Measurements from ENCODE around the gene WNT5B.

The WNT5B gene

DNA sequence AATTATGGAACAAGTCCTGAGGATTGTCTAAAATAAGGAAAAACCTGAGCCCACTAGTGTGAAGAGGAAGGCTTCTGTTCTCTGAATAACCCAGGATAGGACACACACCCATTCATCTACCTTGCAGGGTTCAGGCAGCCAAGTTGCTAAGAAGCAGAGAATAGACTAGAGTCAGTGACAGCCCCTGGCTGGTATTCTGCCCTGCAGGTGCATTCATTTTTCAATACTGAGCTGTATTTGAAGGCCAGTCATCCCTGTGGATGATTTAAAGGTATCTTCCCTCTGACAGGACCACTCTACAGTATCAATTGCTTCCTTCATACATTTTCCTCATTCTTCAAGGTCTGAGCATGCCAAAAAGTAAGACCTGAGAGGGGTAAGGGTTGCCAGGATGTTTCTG, 22.9 kb downstream of the WNT5B start:
- DNase-seq, result no peak

DNA sequence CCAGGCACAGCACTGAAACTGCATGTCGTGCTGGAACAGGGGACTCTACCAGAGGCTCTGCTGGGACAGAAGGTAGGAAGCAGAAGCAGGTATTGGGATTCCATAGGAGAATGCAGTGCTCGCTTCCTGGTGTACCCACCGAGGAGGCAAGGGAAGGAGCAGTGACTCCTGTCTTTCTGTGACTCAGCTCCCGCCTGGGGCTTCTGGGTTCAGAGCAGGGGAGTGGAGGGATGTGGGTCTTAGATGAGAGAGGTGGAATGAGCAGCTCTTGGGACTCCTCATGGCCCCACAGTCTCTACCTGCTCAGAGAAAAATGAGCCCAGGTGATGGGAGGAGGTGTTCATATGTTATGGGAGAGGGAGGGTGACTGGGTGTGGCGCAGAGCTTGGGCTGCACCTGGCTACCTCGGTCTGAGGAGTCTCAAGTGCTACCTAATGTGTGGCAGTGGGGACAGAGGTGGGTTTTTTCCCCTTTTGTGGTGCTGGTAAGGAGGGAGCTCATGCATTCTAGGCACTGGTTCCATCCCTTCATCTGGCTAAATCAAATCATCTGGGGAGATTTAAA, 26.3 kb downstream of the WNT5B start:
- DNase-seq, result no peak

DNA sequence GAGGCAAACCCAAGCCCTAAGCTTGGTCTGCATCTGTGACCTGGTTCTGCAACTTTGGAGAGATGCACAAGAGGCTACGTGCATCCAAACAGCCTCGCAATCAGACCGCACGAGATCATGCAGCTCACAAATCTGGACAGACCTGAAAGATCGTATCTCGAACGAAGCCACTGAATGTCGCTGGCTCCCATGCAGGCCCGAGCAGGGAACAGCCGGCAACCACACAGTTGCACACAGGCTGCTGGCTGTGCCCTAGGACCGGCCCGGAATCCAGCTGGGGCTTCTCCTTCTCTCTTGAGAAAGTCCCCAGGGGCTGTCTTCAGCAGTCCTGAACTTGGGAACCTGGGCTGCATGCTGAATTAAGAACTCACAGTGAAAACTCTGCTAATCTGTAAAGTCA, 27.9 kb downstream of the WNT5B start:
- no peak for DNase-seq

DNA sequence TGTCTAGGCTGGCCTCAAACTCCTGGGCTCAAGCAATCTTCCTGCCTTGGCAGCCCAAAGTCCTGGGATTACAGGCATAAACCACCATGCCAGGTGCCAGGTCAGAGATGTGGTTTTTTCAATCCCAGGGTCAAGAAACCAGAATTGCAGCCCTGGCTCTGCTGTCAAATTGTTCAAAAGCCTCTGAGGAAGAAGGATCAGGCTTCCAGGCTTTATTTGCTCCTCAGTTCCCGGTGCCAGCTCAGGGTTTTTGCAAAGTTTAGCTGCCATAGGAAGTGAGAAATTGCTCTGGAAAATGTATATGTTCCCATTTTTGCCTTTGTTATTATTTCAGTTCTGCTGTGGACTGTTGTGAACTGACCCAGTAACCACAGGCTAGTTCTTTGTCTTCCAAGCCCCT, 28.7 kb downstream of the WNT5B start:
- no peak for DNase-seq

DNA sequence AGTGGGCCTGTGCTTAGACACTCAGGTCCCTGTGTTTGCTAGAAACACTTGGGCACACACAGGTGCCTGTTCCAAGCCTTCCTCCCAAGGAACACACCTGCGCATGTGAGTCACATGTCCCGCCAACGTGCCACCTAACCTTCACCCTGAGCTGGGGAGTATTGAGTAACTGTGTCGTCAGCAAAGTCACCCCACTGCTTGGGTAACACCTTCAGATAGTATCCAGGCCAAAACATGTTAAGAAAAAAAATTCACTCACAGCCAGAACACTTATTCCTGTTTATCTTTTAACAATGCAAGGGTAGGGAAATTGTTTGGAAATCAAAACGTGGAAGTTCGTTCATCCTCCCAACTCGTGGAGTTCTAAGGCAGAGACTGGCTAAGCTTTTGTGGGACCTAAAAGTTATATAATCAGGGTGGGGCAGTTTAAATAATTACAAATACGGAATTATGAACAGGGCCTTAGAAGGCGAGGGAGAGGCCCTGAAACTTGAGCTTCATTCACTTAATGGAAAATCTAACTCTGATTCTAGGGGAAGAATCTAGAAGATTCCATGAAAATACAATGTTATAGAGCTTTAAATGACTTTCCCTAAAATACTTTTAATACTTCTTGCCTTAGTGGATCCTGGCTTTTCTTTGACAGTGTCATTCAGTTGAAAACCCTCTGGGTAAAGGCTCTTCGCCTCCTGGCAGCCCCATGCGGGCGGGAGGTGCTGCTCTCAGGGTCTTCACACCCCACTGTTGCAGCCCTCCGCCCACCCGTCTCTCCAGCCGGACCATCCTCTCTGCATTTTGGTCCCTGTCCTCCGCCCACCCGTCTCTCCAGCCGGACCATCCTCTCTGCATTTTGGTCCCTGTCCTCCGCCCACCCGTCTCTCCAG, 31.5 kb downstream of the WNT5B start:
- DNase-seq, result no peak

DNA sequence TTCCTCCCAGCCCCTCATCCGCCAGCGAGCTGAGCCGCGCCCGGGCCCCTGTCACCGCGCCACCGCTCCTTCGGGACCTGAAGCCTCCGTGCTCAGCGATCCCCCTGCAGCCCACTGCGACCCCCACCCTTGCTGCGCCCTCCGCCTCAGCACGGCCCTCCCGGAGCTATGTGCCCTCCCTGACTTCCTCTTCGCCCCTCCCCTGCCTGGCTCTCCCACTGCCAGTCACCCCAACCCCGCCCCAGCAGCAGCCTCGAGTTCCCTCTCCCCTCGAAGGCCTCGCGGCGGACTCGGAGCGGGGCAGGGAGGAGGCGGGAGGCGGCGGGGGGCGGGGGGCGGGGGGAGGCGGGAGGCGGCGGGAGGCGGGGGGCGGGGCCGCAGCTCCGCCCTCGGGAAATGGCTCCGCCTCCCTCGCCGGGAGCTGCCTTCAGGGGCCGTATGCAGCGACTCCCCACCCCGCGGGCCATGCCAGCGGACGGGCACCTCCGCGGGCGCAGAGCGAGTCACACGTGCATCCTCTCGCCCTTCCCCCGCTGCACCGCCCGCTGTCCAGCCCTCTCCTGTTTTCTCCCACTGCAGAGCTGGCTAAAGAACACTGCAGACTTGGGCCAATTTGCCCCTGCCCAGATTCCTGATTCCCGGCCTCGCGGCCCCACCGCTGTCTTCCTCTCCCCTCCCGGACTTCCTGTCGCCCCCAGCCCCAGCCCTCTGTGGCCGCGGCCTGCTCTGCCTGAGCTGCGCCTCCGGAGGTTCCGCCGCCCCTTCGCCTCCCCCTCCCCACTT, 32.7 kb downstream of the WNT5B start:
- peak; percentile 92 for DNase-seq

DNA sequence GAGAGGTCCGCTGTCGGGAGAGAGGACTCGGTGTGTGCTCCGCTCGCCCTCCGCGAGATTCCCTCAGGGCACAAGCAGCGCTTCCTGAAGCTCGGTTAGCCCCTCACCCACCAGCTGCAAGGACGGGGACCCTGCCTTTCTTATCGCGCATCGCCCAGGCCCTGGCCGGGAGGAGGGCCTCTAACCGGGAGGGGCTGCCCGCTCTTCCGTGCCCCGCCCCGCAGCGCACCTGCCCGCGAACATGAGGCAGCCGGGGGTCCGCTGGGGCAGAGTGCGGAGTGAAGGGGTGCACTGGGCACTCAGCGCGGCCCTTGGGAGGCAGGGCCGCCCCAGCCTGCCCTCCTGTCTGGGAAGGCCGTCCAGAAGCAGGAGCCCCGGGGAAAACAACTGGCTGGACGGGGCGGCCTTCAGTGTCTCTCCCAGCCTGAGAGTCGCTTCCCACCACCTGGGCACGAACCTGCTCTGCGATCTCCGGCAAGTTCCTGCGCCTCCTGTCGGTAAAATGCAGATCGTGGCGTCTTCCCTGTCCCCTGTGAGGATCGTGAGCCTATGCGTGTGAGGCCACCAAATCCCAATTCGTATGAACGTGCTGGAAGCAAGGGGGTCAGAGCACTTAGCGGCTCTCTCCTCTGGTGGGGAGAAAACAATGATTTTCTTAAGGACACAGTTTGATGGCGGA, 33.9 kb downstream of the WNT5B start:
- DNase-seq, result peak; percentile 45

DNA sequence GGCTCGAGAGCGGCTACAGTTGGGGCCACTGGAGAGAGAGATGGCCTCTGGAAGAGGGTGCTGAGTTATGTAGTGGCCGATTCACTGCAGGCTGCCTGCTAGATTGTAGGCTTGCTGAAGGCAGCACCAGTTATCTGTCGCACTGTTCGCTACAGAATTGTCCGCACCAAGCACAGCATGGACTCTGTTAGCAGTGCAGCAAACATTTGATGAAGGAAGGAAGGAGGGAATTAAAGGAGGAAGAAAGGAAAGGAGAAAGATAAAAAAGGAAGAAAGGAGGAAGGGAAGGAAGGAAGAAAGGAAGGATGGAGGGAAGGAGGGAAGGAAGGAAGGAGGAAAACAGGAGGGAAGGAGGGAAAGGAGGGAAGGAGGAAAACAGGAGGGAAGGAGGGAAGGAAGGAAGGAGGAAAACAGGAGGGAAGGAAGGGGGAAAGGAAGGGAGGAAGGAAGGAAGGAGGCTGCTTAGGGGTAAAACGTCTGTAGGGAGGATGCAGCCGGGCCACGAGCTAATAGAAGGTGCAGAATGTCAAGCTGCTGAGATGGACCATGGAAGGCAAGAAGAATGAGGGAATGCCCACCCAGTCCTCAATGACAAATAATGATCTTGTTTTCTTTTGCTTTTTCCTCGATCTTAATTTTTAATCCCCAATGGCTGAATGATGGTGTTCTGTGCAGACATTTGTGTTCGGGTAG, 34.6 kb downstream of the WNT5B start:
- DNase-seq, result no peak

DNA sequence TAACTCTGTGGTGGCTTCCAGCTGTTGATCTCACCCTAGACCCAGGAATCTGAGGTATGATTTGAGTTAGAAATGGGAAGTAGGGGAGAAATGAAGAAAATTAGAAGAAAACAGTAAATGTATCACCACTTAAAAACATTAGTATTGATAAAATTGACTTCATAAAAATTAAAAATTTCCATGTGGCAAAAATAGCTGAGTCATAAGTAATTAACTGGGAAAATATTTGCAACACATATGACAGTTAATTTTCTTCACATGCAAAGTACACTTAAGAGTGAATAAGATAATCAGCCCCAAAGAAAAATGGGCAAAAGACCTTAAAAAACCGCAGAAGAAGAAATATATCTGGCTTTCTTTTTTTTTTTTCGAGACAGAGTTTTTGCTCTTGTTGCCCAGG, 36.3 kb downstream of the WNT5B start:
- DNase-seq, result no peak

GRCh38 chr12:1666215-1666614, 37.2 kb downstream of the WNT5B start:
- no peak for DNase-seq

DNA sequence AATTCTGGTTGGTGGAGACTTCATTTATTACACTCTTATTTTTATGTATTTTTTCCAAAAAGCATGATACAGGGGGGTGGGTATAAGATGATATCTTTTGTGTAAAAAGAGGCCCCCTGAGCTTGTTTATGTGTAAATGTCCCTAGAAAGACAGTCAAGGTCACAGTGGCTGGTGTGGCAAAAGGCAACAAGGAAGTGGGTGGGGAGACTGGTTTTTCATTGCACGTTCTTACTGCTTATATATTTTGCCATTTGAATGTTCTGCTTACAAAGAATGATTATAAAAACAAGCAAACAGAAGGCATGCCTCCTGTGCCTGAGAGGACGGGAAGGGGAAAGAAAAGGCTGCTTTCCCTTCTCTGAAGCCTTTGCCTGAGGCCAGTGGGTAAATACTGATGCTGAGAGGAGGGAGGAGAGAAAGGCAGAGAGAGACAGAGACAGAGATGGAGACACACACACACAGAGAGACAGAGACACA, 37.7 kb downstream of the WNT5B start:
- no peak for DNase-seq

GRCh38 chr12:1668833-1669543, 40.0 kb downstream of the WNT5B start:
- no peak for DNase-seq

- no peak for DNase-seq
Observed at GRCh38 chr12:1670358-1671268, 41.6 kb downstream of the WNT5B start.

DNA sequence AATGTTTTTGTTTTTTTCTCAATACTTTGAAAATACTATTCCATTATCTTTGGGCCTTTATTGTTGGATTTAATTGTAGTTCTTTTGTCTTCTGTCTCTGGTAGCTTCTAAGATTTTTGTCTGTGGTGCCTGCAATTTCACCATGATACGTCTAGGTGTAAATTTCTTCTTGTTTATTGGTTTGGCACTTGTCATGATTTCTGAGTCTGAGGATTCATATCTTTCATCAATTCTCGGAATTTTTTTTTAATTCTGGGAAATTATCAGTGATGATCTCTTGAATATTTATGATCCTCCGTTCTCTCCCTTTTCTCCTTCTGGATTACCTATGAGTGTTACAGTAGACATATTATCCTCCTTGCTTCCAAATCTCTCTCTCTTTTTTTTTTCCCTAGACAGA, 47.0 kb downstream of the WNT5B start:
- DNase-seq, result no peak

DNA sequence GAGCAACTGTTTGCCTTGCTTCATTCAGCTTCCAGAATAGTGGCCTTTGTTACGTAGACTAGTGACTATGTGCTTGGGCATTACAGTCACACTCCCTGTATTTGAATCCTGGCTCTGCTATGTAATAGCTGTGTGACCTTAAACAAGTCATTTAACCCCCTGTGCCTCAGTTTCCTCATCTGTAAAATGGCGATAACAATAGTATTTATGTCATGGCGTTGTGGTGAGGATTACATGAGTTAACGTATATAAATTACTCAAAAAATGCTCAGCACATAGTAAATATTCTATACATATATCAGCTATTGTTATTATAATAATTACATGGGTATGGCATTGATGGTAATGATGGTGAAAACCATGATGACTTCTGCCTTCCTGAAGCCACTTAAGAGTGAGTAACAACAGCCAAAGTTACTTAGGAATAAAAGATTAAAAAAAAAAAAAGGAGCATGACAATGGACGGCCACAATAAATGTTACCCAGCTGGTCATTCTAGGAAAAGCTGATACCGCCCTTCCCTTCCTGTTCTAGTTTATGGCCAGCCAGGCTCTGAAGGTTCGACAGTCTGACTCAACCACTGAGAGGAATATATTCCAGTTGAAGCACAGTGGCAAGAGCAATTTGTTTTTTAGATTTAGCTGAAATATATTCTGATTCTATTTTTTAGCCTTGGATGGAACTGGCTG, 51.9 kb downstream of the WNT5B start:
- no peak for DNase-seq

- no peak for DNase-seq
Observed at GRCh38 chr12:1681493-1681807, 52.4 kb downstream of the WNT5B start.

DNA sequence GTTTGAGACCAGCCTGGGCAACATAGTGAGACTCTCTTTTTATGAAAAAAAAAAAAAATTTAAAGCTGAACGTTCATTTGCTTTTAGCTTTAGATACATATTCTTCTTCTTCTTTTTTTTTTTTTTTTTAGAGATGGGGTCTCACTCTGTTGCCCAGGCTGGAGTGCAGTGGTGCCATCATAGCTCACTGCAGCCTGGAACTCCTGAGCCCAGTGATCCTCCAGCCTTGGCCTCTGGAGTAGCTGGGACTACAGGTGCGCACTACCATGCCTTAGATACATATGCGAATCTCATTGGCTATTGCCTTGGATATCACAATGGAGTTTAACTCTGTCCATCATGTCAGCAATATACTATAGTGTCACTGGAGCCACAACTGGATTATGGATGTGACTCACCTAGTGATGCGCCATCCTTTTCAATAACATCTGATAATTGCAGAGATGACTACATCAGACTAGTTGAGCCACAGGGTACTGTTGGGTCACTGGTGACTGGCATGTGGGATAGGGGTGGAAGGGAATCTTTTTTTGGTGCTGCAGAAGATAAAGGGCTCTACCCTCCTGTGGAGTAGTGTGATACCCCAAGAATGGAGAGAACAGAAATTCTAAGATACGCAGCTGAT, 59.2 kb downstream of the WNT5B start:
- DNase-seq, result peak; percentile 11

- DNase-seq, result peak; percentile 97
Observed at GRCh38 chr12:1690578-1691122, 61.6 kb downstream of the WNT5B start, which contains the start of gene ADIPOR2. ADIPOR2 (plus strand) TSS chr12:1691070; CDS start chr12:1754344, 63,274 bp downstream.
